DND-41 (cell line): ENCODE measurements around the gene TIMM22.
"Not testable (repeated sequence)": the region's sequence is repeated elsewhere in the genome, so short reads cannot be mapped to it uniquely, and the experiment has no call there.

Source experiments
- ATAC-seq: fragments of 200-7000 bp; cut with Tn5 transposase; 3 replicates; pipeline ENCODE4 v1.9.1; 2021; ENCODE audit warnings: low read depth; ENCODE audit not compliant: insufficient read depth
- DNase-seq: peaks from one replicate; pipeline ENCODE4 v3.0.0-alpha.2; 2020
- H2AFZ ChIP-seq: 2 replicates; pipeline ENCODE4 v1.6.0; 2012; ENCODE audit warnings: low read depth, low read length
- H3K27ac ChIP-seq: 2 replicates; pipeline ENCODE4 v1.5.1; 2012; ENCODE audit warnings: low read length, inconsistent platforms
- H3K27me3 ChIP-seq: fragments of 200-600 bp; sonication (generic); 2 replicates; pipeline ENCODE4 v1.6.0; 2012; ENCODE audit warnings: low read length, mild to moderate bottlenecking, inconsistent platforms; ENCODE audit not compliant: insufficient read depth, poor library complexity
- H3K36me3 ChIP-seq: 2 replicates; pipeline ENCODE4 v1.5.1; 2012; ENCODE audit warnings: low read length, inconsistent platforms; ENCODE audit not compliant: insufficient read depth
- H3K4me1 ChIP-seq: 2 replicates; pipeline ENCODE4 v1.5.1; 2012; ENCODE audit warnings: mild to moderate bottlenecking, low read length; ENCODE audit not compliant: insufficient read depth
- H3K4me2 ChIP-seq: 2 replicates; pipeline ENCODE4 v1.6.0; 2012; ENCODE audit warnings: mild to moderate bottlenecking, moderate library complexity, low read length, inconsistent platforms; ENCODE audit not compliant: insufficient read depth
- H3K4me3 ChIP-seq, 2 experiments: fragments of 200-600 bp in 1 of 2; shearing (Covaris generic) in 1 of 2; 2 replicates each; pipeline ENCODE4 v1.5.1; 2012 to 2016; ENCODE audit warnings: inconsistent platforms in 2 of 2, low read length in 2 of 2, mild to moderate bottlenecking in 2 of 2, low read depth in 1 of 2, moderate library complexity in 1 of 2
- H3K79me2 ChIP-seq: 2 replicates; pipeline ENCODE4 v1.6.0; 2012; ENCODE audit warnings: low read length, inconsistent platforms; ENCODE audit not compliant: insufficient read depth
- H3K9ac ChIP-seq: 2 replicates; pipeline ENCODE4 v1.6.0; 2012; ENCODE audit warnings: low read depth, mild to moderate bottlenecking, inconsistent platforms, low read length, moderate library complexity
- H3K9me3 ChIP-seq: 2 replicates; pipeline ENCODE4 v1.5.1; 2012; ENCODE audit warnings: low read length, moderate library complexity, mild to moderate bottlenecking, inconsistent platforms; ENCODE audit not compliant: insufficient read depth, severe bottlenecking
- H4K20me1 ChIP-seq: 2 replicates; pipeline ENCODE4 v1.6.0; 2012; ENCODE audit warnings: low read length; ENCODE audit not compliant: insufficient read depth
- EZH2 ChIP-seq: IDR thresholded peaks from 3 replicates; pipeline ENCODE4 v1.6.1; 2012; ENCODE audit warnings: borderline replicate concordance, low read depth, mild to moderate bottlenecking, moderate library complexity, low read length, inconsistent platforms; ENCODE audit not compliant: severe bottlenecking
- TF ChIP-seq, protein P1 (sequence below): IDR thresholded peaks from 2 replicates; pipeline ENCODE4 v1.5.1; 2012; ENCODE audit warnings: borderline replicate concordance, low read length, moderate library complexity, mild to moderate bottlenecking; ENCODE audit not compliant: poor library complexity, severe bottlenecking; ENCODE audit errors: extremely low read depth

Gene TIMM22

DNA sequence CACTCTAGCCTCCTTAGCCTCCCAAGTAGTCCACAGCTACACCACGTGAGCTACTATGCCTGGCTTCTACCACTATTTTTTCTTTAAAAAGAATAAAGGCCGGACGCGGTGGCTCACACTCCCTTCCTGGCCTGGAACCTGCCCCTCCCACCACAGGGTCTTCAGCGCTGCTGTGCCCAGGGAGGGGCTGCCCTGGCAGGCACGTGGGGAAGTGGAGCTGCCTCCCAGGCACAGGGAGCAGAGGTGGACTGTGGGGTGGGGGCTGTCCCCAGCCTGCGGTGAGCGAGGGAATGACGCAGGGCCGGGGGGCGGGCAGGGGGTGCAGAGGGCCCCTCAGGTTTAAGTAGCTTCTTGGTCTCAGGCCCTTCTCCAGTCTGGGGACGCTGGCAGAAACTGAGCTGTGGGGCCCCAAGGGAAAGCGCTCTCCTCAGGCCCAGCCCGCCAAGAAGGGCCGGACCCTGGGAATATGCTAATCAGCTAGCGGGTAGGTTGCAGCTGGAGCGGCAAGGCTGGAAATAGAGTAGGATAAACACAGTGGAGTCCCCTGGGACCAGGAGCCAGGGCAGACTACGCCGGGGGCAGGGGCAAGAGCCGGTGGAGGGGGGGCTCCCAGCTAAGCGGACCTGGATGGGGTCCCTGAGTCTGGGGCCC, 46.8 kb downstream of the TIMM22 start:
- Histone ChIP-seq H2AFZ (no peak overlapping the region), H3K27me3 (no peaks in the 10 kb centered on the region), H3K27ac (no peak overlapping the region), H4K20me1 (peaks cover 4% of the 10 kb centered on the region; the same call in 1 of the 2 replicates), H3K9me3 (no peaks in the 10 kb centered on the region), H3K4me1 (no peaks in the 10 kb centered on the region), H3K36me3 (no peaks in the 10 kb centered on the region; the same call in 1 of the 2 replicates), H3K9ac (no peak overlapping the region), H3K4me3 (no peak overlapping the region), H3K79me2 (no peaks in the 10 kb centered on the region), H3K4me2 (no peak overlapping the region)
- no peak for ATAC-seq
- no peak for TF ChIP-seq EZH2
- TF ChIP-seq, protein P1, sequence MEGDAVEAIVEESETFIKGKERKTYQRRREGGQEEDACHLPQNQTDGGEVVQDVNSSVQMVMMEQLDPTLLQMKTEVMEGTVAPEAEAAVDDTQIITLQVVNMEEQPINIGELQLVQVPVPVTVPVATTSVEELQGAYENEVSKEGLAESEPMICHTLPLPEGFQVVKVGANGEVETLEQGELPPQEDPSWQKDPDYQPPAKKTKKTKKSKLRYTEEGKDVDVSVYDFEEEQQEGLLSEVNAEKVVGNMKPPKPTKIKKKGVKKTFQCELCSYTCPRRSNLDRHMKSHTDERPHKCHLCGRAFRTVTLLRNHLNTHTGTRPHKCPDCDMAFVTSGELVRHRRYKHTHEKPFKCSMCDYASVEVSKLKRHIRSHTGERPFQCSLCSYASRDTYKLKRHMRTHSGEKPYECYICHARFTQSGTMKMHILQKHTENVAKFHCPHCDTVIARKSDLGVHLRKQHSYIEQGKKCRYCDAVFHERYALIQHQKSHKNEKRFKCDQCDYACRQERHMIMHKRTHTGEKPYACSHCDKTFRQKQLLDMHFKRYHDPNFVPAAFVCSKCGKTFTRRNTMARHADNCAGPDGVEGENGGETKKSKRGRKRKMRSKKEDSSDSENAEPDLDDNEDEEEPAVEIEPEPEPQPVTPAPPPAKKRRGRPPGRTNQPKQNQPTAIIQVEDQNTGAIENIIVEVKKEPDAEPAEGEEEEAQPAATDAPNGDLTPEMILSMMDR: no peak
- no peak for DNase-seq

DNA sequence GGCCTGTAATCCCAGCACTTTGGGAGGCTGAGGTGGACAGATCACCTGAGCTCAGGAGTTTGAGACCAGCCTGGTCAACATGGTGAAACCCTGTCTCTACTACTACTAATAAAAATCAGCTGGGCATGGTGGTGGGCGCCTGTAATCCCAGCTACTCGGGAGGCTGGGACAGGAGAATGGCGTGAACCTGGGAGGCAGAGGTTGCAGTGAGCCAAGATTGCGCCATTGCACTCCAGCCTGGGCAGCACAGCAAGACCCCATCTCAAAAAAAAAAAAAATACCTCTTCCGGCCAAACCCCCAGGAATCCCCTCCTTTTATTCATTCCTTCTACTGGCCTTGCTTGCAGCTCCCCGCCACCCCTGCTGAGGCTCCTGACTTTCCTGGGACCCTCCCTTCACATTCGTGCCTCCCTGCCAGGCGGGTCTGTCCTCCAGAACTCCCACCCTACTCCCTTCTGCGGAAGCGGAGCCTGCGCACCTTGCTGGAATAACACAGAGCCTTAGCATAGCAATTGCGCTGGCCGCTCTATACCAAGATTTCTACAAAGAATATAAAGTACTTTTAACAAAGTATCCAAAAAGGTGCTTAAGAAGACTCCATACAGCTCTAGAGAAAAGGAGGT, 47.6 kb downstream of the TIMM22 start:
- DNase-seq, H3K4me3 ChIP-seq, H3K9me3 ChIP-seq, H3K27ac ChIP-seq, H2AFZ ChIP-seq, H3K79me2 ChIP-seq, H3K27me3 ChIP-seq, ATAC-seq, H3K4me2 ChIP-seq, H3K36me3 ChIP-seq, H3K4me1 ChIP-seq, H4K20me1 ChIP-seq, H3K9ac ChIP-seq: not testable (repeated sequence)

DNA sequence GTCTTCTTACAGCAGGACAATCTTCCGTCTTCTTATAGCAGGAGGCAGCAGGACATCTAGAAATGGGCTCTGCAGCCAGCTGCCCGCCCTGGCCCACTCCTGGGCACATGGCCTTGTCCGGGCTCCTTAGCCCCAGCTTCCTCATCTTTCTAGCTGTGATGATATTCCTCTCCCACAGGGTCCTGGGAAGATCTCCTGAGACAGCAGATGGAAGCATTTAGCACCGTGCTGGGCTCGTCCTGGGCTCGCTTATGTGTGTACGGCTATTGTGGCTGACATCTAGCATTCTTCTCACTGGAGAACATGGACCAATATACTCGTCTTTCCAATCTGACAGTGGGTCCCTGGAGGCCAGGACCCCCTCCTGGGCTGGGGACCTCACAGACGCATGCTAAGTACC, 48.5 kb downstream of the TIMM22 start:
- DNase-seq: no peak
- Histone ChIP-seq H3K4me1 (no peaks in the 10 kb centered on the region), H3K79me2 (no peaks in the 10 kb centered on the region), H3K27ac (no peak overlapping the region), H3K9me3 (no peaks in the 10 kb centered on the region), H3K27me3 (no peaks in the 10 kb centered on the region), H3K4me3 (no peak overlapping the region), H4K20me1 (peaks cover 4% of the 10 kb centered on the region; the same call in 1 of the 2 replicates), H3K36me3 (peaks cover 6% of the 10 kb centered on the region), H3K9ac (no peak overlapping the region), H3K4me2 (no peak overlapping the region), H2AFZ (no peak overlapping the region)
- TF ChIP-seq, protein P1: no peak
- TF ChIP-seq EZH2: no peak
- ATAC-seq: no peak

GRCh38 chr17:1047177-1047878, 50.4 kb downstream of the TIMM22 start:
- no peaks in the 10 kb centered on the region for H3K9me3 ChIP-seq
- ATAC-seq (no peak), DNase-seq (no peak)
- no peaks in the 10 kb centered on the region for H3K4me1 ChIP-seq
- no peak overlapping the region for H3K4me3 ChIP-seq
- H3K27me3 ChIP-seq: no peaks in the 10 kb centered on the region
- no peak overlapping the region for H3K27ac ChIP-seq
- peaks cover 2% of the 10 kb centered on the region; the same call in 1 of the 2 replicates for H4K20me1 ChIP-seq
- peaks cover 6% of the 10 kb centered on the region for H3K36me3 ChIP-seq
- no peak overlapping the region for H3K4me2 ChIP-seq
- H2AFZ ChIP-seq: no peak overlapping the region
- no peak overlapping the region for H3K9ac ChIP-seq
- no peaks in the 10 kb centered on the region for H3K79me2 ChIP-seq
- no peak for TF ChIP-seq EZH2
- TF ChIP-seq, protein P1: no peak
